NCI-H748 treated with DMSO at 0.1 percent for 48 hours (cell line): ENCODE data around the gene H6PD.

Experiments used
- DNase-seq: peaks from one replicate; lab custom pipeline; 2025; lab: John Stamatoyannopoulos, UW

Gene H6PD

DNA sequence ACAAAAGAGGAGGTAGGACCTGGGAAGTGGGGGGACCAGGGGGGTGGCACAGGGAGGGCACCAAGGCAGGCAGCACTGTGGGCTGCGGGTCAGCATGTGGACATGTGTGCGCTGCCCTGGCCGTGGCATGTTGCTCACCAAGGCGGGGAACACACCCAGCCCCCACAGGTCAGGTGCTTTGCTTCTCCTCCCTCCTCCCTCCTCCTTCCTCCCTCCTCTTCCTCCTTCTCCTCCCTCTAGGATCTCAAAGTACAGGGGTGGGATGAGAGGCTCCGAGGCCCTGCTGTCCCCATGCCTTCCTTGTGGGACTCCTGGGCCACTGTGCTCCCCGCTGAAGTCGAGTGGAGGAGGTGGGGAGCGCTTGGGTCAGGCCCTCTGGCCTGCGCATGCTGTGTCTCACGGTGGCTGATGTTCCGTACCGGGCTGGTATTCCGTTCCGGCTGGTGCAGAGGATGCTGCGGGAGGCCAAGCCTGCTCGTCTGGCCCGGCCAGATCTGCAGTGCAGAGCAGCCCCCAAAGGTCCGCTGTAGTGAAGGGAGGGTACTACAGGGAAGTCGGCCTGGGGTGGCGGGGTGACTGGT is 84.7 kb downstream of the H6PD start:
- no peak for DNase-seq

DNA sequence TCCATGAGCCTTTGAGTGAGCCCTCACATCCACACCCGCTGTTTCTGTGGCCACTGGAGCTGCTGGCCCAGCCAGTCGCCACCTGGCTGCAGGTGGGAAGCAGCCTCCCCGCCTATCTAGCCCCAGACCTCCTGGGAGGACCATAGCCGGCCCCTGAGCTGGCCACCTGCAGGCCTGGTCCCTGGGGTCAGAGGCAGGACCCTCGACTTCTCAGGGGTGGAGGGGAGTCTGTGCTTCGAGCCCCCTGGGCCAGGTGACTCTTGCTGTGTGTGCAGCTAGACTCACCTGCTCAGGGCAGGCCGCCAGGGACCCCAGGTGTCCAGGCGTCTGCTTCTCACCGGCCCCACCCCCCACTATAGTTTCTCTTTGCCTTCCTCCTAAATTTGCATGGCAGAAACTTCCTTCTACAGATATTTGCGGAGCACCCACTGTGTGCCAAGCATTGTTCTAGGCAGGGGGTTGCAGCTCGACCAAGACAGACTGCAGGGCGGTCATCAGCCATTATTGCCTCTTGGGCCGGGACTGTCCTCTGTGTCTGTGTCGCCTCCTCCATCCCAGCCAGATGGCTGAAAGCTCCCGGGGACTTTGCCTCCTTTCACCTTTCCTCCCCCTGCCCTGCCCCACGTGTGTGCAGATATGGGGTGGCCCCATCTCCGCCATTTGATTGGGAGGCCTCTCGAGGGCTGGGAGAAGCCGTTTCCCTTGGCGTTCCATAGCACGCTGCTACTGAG is 85.4 kb downstream of the H6PD start:
- DNase-seq = no peak
